HG03108 (cell line): Measurements from ENCODE around the gene RRAD.

ENCODE experiments used
- ATAC-seq: cut with Tn5 transposase; IDR thresholded peaks from one replicate; pipeline ENCODE4 v1.9.1; 2021; ENCODE audit warnings: moderate library complexity; ENCODE audit not compliant: unreplicated experiment

The RRAD gene

GRCh38 chr16:66918355-66918754 lies 7.0 kb downstream of the RRAD start:
- ATAC-seq, result no peak

- ATAC-seq, result no peak
These were observed 7.6 kb downstream of the RRAD start for GRCh38 chr16:66917741-66918140.

- no peak for ATAC-seq
These were observed 8.8 kb downstream of the RRAD start for GRCh38 chr16:66916518-66916917.

- ATAC-seq, result no peak
These were observed 10.3 kb downstream of the RRAD start for GRCh38 chr16:66915041-66915440.

- no peak for ATAC-seq
These were observed 10.8 kb downstream of the RRAD start for GRCh38 chr16:66914541-66914940.

- no peak for ATAC-seq
These were observed 11.6 kb downstream of the RRAD start for GRCh38 chr16:66913711-66914110.

GRCh38 chr16:66913081-66913480 lies 12.3 kb downstream of the RRAD start:
- ATAC-seq, result no peak

- no peak for ATAC-seq
These were observed 13.5 kb downstream of the RRAD start for GRCh38 chr16:66911801-66912200.

- ATAC-seq, result no peak
These were observed 14.2 kb downstream of the RRAD start for GRCh38 chr16:66911112-66911511.

- ATAC-seq, result no peak
These were observed 15.0 kb downstream of the RRAD start for GRCh38 chr16:66910175-66910940.

GRCh38 chr16:66908762-66909559 lies 16.4 kb downstream of the RRAD start:
- no peak for ATAC-seq

- no peak for ATAC-seq
These were observed 17.2 kb downstream of the RRAD start for GRCh38 chr16:66908116-66908515.

GRCh38 chr16:66906916-66907836 lies 18.2 kb downstream of the RRAD start:
- ATAC-seq, result no peak

- no peak for ATAC-seq
These were observed 19.4 kb downstream of the RRAD start for GRCh38 chr16:66905633-66906539.

GRCh38 chr16:66904846-66905632 lies 20.3 kb downstream of the RRAD start:
- ATAC-seq, result no peak

GRCh38 chr16:66904428-66904845 lies 20.9 kb downstream of the RRAD start:
- ATAC-seq, result no peak

- no peak for ATAC-seq
These were observed 21.5 kb downstream of the RRAD start for GRCh38 chr16:66903544-66904427.
